COR-L47 (cell line): ENCODE results near the gene NR3C2.
"Not testable (repeated sequence)": the region's sequence is repeated elsewhere in the genome, so short reads cannot be mapped to it uniquely, and the experiment has no call there.

Source experiments
- DNase-seq: peaks from one replicate; lab custom pipeline; 2025; lab: John Stamatoyannopoulos, UW

NR3C2 gene

DNA sequence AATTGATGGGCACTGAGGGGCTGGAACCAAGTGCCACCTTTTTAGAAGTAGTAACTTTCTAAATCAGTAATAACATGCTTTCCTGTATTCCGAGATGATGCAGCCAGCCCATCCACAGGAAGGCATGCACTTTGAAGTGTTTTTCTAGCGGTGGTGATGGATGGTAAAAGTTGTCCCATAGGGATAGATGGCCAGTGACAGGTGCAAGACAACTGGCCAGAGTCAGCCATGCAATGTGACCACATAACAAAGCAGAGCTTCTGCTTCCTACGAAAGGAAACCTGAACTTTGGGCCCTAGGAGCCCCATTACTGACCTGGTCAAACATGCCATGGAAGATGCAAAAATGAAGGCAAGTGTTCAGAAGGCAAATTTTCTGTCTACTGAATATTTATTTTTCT, 72.3 kb downstream of the NR3C2 start:
- DNase-seq = no peak

DNA sequence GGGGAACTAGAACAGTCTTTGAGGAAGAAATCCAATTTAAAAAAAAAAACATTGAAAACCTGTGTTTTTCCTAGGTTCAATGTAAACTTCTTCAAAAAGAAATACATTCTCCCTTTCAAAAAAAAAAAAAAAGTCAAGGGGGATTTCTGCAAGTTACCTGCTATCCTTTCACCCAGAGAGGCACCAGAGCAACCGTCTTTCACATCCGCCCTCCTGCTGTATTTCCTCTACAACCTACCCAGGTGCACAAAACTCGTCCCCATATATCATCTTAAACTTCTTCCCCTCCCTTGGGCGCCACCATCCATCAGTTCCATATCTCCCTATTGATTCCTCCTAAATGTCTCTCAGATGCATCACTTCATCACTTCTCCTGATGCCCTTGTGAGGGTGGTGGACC, 74.5 kb downstream of the NR3C2 start:
- DNase-seq = no peak

DNA sequence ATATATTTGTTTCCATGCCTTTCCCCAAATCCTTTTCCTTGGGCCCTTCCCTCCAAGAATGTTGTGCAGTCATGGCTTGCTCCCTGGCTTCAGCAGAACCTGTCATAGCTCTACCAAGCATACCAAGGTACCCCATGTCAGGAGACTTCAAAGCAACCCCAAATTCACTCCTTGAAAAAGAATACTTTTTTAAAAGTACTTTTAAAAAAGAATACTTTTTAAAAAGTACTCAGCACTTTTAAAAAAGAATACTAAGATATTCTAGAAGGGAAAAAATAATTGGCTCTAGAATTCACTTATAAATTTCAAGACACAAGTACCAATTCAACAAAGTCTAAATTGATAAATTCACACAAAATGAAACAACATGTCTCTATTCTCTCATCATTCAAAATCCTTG, 76.0 kb downstream of the NR3C2 start:
- DNase-seq = no peak

DNA sequence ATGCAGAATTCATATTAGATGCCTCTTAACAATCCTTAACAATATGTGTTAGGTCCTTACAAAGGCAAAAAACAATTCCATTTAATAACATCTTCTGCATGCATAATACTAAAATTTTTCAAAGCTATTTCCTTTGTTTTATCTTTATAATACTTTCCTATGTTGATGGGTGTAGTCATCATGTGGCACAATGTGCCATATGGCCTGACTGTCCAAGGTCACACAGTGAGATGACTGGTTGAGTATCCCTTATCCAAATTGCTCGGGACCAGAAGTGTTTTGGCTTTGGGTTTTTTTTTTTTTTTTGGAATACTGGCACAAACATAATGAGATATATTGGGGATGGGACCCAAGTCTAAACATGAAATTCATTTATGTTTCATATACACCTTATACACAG, 77.7 kb downstream of the NR3C2 start:
- no peak for DNase-seq

DNA sequence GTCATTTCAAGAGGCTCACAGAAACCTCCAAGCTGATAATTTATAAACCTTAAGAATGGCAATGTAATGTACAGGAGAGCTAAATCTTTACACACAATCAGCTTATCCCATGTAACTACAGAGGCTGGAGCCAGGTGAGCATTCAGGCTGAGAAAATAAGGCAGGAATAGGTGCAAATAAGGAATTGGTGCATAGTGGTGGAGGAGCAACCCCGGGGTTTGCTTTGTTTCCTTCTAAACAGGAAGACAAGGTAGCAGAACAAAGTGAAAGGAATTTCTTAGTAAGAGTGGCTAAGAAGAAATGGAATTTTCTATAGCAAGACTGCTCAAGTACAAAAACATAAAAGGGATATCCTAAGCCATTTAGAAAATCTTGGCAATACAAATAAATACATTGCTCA, 82.4 kb downstream of the NR3C2 start:
- DNase-seq = no peak

DNA sequence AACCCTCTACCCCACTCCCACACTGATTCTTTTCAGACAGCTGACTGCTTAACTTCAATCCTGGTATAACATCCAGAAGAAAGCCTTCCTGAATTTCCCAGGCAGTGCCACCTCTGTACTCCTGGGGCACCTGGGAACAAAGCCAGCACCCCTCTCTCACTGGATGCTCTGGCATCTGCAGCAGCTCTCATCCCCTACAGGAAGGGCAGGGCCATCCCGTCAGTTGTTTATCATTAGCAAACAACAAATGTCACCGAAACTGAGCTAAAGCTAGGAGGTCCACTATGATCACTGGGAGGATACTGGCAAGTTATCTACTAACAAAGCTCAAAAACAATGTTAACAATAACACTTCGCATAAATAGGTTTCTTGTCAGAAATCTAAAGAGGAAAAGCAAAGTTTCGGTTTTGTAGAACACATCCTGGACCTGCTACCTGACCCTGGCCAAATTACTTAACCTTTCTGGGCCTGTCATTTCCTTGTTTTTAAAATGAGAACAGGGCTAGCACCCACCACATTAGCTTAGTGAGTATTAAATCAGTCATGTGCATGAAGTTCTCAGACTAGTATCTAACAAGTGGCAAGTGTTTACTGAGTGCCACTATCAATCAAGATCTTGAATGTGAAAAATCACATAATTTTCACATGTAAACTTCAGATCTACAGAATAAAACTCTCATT, 86.6 kb downstream of the NR3C2 start:
- DNase-seq = no peak

DNA sequence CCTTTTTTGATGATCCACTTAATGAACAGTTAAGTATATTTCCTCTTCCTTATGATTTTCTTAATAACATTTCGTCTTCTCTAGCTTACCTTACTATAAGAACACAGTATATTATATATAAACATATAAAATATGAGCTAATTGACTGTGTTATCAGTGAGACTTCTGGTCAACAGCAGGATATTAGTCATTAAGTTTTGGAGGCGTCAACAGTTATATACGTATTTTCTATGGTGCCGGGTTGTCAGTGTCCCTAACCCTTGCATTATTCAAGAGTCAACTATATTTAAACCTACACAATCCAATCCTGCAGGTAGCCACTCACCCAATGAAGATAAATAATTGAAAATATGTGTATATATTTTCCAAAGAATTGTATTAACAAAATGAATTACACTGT, 88.0 kb downstream of the NR3C2 start:
- DNase-seq = no peak

DNA sequence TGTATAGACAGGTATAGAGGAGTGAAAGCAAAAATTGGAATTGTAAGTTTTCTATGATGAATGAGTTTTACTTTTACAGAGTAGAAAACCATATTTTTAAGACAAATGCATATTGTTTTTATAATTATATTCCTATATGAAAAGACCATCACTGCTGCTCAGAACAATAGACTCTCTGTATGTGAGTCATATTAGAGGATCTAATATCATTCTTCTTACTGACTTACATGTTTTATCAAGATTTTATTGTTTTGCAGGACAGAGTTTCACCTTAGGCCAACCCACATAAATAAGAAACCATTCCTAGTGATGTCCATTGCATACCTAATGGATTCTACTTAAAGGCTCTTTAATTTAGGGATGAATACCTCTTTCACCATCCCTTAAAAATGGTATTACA, 88.6 kb downstream of the NR3C2 start:
- no peak for DNase-seq

DNA sequence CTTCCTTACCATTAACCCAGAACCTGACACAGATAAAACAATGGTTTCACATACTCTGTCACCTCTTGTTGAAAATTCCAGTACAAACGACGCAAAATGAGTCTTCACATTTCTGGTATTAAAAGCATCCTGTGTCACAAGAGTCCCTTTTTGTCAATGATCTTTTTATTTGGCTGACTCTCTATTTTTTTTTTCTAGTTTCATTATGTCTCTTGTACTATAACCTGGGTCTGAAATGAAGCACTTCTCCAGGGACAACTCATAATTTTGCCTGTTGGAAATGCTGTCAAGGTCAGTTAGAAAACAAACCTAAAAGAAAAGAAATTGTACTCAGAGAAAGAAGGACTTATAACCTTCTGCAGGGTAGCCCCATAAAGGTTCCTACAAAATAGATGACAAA, 93.1 kb downstream of the NR3C2 start:
- no peak for DNase-seq

DNA sequence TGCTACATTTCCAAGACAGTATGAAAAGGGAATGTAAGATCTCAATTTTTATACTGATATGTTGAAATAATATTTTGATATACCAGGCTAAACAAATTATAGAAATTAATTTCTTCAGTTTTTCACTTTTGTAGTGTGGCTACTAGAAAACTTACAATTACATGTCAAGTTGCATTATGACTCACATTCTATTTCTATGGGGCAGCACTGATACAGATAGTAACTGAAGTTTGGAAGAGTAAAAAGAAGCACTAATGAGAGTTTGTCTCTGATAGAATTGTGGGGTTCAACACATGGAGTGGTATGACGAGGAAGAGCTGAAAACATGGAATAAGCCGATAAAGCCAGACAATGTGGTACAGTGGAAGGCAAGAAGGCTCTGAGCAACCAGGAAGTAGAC, 95.6 kb downstream of the NR3C2 start:
- no peak for DNase-seq

DNA sequence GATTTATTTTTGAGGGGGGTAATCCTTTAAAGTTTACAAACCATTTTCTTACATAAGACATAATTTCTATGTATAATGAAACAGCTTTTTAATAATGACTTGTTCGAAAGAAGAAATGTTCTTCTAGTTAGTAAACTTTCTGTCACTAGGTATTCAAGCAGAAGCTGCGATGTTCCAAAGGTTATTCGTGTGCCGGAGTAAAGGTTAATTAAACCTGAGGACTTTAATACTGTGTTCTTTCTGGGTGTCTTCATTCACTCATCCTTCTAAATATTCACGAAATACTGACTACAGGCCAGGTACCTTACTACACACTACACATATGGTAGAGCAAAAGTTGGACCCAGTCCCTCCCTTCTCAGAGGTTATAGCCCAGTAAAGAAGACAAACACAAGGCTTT, 96.7 kb downstream of the NR3C2 start:
- no peak for DNase-seq

DNA sequence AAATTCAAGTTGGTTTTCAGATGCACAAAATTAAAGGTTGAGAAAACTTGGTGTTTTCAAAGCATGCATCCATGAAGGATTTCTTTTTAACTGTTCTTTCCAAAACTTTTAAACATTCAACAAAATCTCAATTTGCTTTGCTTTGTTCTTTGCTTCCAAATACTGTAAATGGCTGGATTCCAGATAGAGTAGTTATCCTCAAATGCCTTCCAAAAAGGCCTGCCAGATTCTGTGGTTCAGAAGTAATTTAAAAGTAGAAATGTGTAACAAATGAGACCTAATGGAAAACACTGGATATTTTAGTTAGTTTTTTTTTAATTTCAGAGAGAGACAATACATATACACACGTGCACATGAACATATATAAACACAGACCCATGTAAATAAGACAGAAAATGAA, 97.3 kb downstream of the NR3C2 start:
- peak; percentile 13 for DNase-seq

DNA sequence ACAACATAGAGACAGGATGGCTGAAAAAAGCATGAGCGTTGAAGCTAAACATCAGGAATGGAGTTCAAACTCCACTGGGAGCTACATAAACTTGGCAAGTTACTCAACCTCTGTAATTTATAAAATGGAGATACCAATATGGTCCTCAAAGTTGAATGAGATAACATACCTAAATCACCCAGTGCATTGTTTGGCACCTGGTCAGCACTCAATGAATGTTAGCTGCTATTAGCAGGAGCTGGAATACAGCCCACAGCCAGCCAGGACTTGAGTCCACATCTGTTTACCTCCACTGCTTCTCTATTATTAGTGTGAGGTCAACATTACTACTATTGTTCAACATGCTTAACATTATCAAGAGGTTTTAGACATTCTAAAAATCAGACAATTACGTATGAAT, 97.9 kb downstream of the NR3C2 start:
- peak; percentile 87 for DNase-seq

DNA sequence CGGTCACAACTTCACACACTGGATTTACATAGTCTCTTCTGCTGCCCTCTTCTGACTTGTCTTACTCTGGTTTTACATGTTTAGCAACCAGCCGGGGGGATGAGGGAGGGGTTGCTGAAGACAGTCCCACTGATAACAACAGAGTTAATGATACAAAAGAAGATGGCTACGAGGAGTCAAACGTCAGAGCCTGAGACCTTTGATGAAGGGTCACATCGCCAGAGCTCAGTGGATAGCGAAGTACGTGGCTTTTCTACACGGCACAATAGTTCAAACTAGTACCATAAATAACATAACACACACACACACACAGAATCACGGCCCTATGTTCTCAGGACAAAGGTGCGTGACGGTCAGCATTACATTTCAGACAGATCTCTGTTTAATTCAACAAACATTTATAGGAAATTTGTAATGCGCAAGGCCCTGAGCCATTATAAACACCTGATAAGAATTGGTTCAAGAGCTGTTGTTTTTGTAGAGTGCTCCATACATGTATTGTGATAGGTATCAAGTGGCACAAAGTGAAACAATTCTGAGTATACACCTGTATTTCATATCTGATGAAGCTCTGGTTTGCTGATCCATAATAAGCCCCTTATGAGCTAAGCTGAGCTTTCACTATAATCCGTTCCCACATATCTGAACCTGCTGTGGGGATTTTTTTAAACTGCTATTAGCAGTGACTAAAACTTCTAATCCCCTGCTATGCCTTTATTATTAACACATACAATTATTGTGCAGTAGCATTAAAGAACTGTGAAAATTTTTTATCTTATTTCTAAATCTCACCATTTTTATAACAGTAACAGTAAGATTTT, 100.0 kb downstream of the NR3C2 start:
- DNase-seq = no peak

DNA sequence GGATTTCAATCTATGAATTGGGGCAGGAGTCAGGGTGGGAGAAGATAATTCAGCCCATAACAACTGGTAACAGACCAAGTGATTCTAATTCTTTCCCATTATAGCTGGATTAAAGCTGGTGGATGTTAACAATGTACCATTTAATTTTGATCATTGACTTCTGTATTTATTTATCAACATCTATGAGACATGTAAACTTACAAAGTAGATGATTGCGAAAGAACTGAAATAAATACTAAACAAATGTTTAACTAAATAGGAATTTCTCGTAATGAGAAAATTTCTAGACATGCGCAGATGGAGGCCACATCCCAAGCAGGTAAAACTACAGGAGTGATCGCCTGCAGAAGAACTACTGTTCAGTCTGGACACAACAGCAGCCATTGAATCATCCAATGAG, 107.1 kb downstream of the NR3C2 start:
- DNase-seq = no peak

DNA sequence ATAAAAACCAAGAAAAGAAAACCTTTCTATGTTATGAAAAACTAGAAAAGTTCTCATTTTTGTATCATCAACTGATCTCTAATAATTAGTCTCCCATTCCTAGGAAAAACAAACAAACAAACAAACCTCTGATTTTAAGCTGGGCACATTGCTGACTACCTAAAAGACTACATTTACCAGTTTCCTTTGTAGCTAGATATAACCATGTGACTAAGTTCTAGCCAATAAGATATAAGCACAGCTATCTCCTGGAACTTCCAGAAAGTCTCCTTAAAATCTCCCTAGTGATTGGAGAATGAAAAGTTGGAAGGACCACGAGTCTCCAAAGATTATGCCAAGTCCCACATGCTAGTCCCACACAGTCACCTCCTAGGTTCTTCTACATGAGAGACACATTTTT, 108.9 kb downstream of the NR3C2 start:
- no peak for DNase-seq

DNA sequence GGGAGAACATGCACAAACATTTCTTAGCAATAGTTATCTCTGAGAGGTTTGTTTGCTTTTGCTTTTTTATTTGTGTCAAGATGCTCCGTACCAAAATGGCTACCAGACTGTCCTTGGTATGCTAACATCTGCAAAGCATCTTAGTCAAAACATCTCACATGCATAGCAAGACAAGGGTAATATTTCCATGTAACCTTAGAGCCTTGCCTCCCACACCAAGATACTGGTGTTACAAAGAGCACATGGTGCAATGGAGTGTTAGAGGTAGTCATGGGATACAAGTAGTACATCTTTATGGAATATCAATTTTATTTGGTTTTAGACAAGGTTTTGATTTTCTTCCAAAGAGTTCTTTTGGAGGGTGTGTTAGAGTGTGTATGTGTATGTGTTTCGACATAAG, 109.7 kb downstream of the NR3C2 start:
- DNase-seq = no peak

DNA sequence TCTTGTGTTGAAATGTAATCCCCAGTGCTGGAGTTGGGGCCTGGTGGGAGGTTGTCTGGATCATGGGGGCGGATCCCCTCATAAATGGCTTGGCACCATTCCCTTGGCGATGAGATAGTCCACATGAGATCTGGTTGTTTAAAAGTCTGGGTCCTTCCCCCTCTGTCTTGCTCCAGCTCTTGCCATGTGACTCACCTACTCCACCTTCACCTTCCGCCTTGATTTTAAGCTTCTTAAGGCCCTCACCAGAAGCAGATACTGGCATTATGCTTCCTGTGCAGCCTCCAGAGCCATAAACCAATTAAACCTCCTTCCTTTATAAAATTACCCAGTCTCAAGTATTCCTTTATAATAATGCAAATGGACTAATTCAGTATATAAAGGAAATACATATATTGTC, 111.5 kb downstream of the NR3C2 start:
- no peak for DNase-seq

DNA sequence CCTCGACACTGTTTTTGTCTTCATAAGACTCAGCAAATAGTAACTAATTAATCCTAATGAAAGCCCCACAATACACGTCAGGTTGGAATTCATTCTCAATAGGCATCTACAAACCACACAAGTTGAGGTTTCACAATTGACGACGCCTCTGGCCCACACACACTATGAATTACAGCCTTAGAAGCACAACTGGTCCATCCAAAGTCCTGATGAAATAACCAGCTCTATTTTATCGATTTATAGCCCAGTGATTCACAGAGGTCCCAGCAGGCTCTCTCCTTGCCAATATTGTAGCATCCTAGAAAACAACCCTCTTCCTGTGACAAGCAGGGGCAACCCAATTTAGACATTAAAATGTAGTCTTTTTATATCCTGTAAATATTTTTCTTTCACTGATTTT, 112.1 kb downstream of the NR3C2 start:
- DNase-seq = no peak

DNA sequence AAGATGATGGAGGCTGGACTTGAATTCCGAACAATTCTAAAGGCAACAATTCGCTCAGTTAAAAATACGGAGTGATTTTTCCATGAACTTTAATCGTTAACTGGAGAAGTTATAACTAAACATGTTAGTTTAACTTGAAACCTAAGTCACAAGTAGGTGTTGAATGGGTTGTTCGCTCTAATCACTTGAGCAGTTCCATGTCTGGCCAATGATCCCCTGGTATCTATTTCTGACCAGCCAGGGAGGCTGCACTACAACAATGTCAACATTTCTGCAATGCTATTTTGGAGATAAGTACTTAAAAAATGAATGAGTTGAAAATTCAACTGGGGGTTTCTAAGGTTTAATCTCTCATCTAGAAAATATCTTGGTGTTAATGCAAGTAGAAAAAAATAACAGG, 112.5 kb downstream of the NR3C2 start:
- no peak for DNase-seq

DNA sequence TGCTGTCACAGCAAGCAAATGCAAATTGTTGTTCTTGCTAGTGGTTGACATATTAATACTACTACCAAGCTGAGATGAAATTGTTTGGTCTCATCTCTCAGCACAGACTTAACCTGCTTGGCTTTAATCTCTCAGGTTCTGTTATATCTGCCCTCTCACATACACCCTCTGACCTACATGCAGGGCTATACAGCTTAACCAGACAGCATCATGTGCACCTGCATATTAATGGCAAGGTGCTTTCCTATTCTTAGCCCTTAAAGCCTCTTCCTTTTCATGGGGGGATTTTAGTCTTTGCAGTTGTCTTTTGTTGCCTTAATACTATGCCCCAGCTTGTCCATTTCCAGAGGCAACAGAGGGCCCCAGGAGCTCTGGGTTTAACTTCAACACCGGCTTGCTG, 114.5 kb downstream of the NR3C2 start:
- DNase-seq = no peak

DNA sequence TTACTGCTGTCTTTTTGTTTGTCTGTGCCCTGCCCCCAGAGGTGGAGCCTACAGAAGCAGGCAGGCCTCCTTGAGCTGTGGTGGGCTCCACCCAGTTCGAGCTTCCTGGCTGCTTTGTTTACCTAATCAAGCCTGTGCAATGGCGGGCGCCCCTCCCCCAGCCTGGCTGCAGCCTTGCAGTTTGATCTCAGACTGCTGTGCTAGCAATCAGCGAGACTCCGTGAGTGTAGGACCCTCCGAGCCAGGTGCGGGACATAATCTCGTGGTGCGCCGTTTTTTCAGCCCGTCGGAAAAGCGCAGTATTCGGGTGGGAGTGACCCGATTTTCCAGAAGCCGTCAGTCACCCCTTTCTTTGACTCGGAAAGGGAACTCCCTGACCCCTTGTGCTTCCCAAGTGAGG, 118.9 kb downstream of the NR3C2 start:
- not testable (repeated sequence) for DNase-seq

DNA sequence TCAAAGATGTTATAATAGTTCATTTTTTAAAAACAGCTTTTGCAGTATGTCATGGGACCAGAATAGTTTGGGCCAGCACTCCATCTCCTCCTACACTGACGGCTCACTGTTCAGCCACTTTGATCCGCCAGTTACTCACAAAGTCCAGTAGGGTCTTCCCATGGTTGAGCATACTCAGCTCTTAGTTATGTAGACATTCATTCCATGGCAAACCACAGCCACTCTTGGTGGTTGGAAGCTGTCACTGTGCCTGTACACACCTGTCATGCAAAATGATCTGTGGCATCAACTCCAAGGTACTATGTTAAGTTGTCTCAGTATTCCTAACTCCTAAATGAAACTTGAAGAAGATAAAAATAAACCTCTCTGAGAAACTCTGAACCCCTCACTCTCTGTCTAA, 127.2 kb downstream of the NR3C2 start:
- no peak for DNase-seq

DNA sequence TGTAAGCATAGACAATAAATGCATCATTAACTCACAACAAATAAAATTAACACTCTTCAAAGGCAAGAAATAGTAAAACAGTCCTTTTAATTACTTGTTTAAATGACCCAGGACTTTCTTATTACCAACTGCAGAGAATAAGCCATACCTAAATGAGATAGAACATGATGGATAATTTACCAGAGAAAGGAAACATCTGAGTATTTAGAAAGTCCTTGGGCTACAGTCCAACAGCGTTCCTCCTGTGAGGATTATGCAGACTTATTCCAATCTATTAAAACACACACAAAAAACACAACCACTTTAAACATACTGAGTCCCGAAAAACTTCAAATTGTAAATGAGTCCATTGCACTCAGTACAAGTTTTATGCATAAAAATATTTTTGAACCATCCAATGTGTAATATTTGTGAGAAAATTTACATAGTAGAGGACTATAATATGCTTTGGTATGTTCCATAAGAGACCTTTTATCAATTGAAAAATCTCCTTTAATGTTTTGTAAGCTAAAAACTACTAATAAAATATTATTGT, 129.2 kb downstream of the NR3C2 start:
- DNase-seq = no peak
